ENCODE measurements around the gene RANBP3.

DNA sequence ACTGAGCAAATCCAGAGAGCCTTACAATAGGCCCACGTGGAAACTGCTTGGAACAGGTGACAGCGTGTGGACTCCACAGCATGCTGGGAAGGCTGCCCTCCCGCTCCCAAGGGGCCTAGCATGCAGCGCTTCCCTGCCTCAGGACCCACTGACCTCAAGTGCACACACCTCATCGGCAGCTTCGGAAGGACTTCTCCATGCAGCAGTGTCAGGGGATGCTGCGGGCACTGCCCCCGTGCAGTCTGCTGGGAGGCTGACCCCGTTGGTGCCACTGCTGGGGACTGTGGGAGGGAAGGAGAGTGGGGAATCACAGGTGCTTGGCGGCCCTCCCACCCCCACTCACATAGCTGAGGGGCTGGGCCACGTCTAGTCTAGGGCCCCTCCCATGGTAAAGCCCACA is 46.7 kb downstream of the RANBP3 start:
- TF ChIP-seq, protein P1, sequence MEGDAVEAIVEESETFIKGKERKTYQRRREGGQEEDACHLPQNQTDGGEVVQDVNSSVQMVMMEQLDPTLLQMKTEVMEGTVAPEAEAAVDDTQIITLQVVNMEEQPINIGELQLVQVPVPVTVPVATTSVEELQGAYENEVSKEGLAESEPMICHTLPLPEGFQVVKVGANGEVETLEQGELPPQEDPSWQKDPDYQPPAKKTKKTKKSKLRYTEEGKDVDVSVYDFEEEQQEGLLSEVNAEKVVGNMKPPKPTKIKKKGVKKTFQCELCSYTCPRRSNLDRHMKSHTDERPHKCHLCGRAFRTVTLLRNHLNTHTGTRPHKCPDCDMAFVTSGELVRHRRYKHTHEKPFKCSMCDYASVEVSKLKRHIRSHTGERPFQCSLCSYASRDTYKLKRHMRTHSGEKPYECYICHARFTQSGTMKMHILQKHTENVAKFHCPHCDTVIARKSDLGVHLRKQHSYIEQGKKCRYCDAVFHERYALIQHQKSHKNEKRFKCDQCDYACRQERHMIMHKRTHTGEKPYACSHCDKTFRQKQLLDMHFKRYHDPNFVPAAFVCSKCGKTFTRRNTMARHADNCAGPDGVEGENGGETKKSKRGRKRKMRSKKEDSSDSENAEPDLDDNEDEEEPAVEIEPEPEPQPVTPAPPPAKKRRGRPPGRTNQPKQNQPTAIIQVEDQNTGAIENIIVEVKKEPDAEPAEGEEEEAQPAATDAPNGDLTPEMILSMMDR (IDR thresholded peaks at IDR 0.05; ENCODE audit: low read length) = no peak
- no peak for TF ChIP-seq EZH2 (optimal IDR thresholded peaks at IDR 0.05; ENCODE audit: low read depth, low read length)

All from MM.1S (cell line).